Ascending aorta (tissue), 2 donors: ENCODE results near the gene NPTXR. TPM values are rescaled to one million over a fixed set of nuclear protein-coding genes. Genes with fewer than 3 reads are reported as not detected.
A peak's percentile ranks its signal among the peaks of the same experiment; 100 is the strongest.

Experiments used
- DNase-seq, 2 donors: peaks; one replicate each; pipeline ENCODE4 v3.0.0-alpha.2; 2019; ENCODE audit warnings: low spot score in 2 of 2
- H3K27ac ChIP-seq, 2 donors: fragments of 200-600 bp; sonication (generic); one replicate each; pipeline ENCODE4 v1.5.1; 2016 to 2017; ENCODE audit warnings: mild to moderate bottlenecking in 1 of 2
- H3K27me3 ChIP-seq: fragments of 200-600 bp; sonication (generic); one replicate; pipeline ENCODE4 v1.5.1; 2017
- H3K36me3 ChIP-seq, 2 donors: fragments of 200-600 bp; sonication (generic); one replicate each; pipeline ENCODE4 v1.5.1; 2016
- H3K4me1 ChIP-seq, 2 donors: fragments of 200-600 bp; sonication (generic); one replicate each; pipeline ENCODE4 v1.5.1; 2016 to 2017; ENCODE audit warnings: mild to moderate bottlenecking in 1 of 2
- H3K4me3 ChIP-seq, 2 donors: fragments of 200-600 bp; sonication (generic); one replicate each; pipeline ENCODE4 v1.5.1; 2016 to 2017; ENCODE audit warnings: mild to moderate bottlenecking in 1 of 2
- H3K9me3 ChIP-seq, 2 donors: fragments of 200-600 bp; sonication (generic); one replicate each; pipeline ENCODE4 v1.5.1; 2016
- intact Hi-C: fragments of 100-400 bp; cut with DNase I; formaldehyde crosslinking; loops from one replicate; pipeline ENCODE4 v1.15.1; 2023
- total RNA-seq: library from RNA; depleted of rRNA; stranded (reverse); fragments of >200 nt; gene quantifications from one replicate; pipeline ENCODE4 v1.1.0, GENCODE V29; 2016
- TF ChIP-seq, protein P1 (sequence below), 3 experiments: fragments of 200-600 bp in 2 of 3; fragments of 450-650 bp in 1 of 3; sonication (generic) in 2 of 3; IDR thresholded peaks; one replicate each; pipeline ENCODE4 v1.5.1; 2016 to 2019; ENCODE audit warnings: antibody characterized with exemption in 3 of 3, mild to moderate bottlenecking in 1 of 3, moderate library complexity in 1 of 3

Gene NPTXR
- total RNA-seq, 1 donor from 2014 or later = 46.3 TPM

DNA sequence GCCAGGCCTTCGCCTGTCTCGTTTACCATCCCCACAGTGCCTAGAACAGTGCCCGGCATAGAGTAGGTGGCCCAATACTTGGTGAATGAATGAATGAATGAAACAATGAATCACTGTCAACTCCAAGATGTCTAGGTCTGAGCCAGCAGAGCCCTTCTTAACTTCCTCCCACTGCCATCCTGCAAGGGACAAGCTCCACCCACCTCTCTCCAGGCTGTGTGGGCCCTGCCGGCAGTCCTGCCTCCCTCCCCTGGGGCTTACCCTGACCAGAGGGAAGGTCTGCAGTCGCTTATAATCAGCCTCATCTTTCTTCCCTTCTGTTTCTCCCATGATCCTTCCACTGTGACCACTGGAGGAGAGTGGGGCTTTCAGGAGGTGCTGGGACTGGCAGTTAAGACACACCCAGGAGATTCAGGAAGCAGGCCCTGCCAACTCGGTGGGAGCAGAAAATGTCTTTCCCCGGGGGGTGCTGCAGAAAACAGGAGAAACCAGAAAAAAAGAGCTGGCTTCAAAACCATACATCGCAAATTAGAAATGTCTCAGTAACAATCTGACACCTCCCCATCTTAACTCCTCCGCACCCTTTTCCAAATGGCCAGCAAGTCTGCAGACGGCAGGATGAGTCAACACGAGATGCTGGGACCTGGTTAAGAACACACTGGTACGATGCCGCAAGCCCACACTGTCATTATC is 61.3 kb downstream of the NPTXR start:
- Histone ChIP-seq H3K4me3 (no peak overlapping the region), H3K27me3 (no peaks in the 10 kb centered on the region), H3K9me3 (no peaks in the 10 kb centered on the region), H3K27ac (peak overlapping the region; percentile 34 to 41), H3K36me3 (peaks cover 11 to 16% of the 10 kb centered on the region in 2 donors), H3K4me1 (peaks cover 0 to 25% of the 10 kb centered on the region in 2 donors)
- DNase-seq = no peak
- TF ChIP-seq, protein P1, sequence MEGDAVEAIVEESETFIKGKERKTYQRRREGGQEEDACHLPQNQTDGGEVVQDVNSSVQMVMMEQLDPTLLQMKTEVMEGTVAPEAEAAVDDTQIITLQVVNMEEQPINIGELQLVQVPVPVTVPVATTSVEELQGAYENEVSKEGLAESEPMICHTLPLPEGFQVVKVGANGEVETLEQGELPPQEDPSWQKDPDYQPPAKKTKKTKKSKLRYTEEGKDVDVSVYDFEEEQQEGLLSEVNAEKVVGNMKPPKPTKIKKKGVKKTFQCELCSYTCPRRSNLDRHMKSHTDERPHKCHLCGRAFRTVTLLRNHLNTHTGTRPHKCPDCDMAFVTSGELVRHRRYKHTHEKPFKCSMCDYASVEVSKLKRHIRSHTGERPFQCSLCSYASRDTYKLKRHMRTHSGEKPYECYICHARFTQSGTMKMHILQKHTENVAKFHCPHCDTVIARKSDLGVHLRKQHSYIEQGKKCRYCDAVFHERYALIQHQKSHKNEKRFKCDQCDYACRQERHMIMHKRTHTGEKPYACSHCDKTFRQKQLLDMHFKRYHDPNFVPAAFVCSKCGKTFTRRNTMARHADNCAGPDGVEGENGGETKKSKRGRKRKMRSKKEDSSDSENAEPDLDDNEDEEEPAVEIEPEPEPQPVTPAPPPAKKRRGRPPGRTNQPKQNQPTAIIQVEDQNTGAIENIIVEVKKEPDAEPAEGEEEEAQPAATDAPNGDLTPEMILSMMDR (IDR thresholded peaks at IDR 0.05) = no peak
- intact Hi-C loops = loop anchor here (10.0 kb wide), 2 partner anchors 472 to 532 kb away; partner anchors contain the start of gene RPL3

DNA sequence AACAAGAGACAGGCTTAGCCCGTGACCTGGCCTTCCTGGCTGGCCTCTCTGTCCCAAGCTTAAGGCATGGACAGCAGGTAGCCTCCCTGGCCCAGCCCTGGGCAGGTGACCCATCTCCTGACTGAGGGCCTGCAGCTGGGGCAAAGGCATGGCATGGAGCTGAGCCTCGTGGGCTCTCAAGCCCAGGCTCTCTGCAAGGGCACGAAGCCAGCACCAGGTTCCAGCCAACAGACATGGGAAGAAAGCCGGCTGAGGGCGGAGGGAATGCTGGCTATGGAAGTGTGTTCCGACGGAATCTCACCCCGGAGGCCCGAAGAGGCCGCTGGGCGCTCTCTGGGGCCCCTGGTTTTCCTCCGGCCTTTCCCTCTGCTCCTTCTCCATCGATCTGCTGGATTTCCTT is 62.8 kb downstream of the NPTXR start:
- intact Hi-C loops = loop anchor here (10.0 kb wide), 2 partner anchors 474 to 534 kb away; partner anchors contain the start of gene RPL3
- Histone ChIP-seq H3K27me3 (no peaks in the 10 kb centered on the region), H3K4me3 (no peak overlapping the region), H3K4me1 (peaks cover 0 to 12% of the 10 kb centered on the region in 2 donors), H3K9me3 (no peaks in the 10 kb centered on the region), H3K36me3 (peaks cover 11 to 16% of the 10 kb centered on the region in 2 donors), H3K27ac (no peak overlapping the region)
- TF ChIP-seq, protein P1 (IDR thresholded peaks at IDR 0.05) = no peak
- DNase-seq = no peak

DNA sequence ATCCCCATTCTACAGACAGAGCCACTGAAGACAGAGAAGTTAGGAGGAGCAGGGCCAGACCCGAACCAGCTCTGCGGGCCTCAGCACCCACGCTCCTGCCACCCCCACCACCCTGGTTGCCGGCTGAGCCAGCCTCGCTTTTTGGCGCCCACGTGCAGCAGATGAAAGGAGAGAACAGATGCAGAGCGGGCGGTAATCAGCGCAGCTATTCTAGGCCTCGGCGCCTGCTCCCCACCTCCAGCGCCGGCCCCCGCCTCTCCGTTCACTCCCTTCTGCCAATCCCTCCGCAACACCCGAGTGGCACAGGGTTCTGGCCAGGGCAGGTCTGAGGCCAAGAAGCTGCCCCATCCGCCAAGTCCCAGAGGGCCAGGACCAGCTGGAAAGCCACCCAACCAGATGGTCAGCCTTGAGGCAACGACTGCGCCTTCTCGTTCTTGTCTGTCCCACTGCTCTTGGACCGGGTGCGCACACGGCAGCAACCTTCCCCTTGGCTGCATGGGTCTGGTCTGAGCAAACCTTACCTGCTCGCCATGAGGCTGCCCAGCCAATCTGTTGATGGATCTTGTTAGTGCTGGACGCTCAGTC is 66.6 kb downstream of the NPTXR start:
- H3K9me3 ChIP-seq = no peaks in the 10 kb centered on the region
- H3K36me3 ChIP-seq = peaks cover 11 to 16% of the 10 kb centered on the region in 2 donors
- H3K4me1 ChIP-seq = no peaks in the 10 kb centered on the region
- intact Hi-C loops = no loop called here
- H3K4me3 ChIP-seq = no peak overlapping the region
- H3K27ac ChIP-seq = no peak overlapping the region
- DNase-seq = no peak
- no peaks in the 10 kb centered on the region for H3K27me3 ChIP-seq
- TF ChIP-seq, protein P1 (IDR thresholded peaks at IDR 0.05) = no peak

DNA sequence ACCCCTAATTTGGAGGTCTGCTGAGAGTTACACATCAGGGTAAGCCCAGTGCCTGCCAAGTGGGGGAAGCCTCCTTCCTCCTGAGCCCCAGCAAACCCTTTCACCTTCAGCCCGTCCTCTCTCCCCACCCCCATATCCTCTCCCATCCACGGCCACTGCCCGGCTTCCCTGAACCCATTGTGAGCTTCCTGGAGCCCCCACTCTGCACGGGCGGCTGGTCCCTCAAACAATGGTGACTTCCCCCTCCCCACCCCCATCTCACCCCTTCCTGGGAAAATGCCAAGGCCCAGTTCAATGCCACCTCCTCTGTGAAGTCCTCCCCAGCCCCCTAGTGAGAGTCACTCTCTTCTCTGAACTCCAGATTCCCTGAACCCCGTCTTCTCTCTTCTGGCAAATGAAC is 67.7 kb downstream of the NPTXR start:
- Histone ChIP-seq H3K4me3 (no peak overlapping the region), H3K36me3 (peaks cover 11 to 16% of the 10 kb centered on the region in 2 donors), H3K4me1 (no peaks in the 10 kb centered on the region), H3K9me3 (no peaks in the 10 kb centered on the region), H3K27me3 (no peaks in the 10 kb centered on the region), H3K27ac (no peak overlapping the region)
- TF ChIP-seq, protein P1 (IDR thresholded peaks at IDR 0.05) = no peak
- intact Hi-C loops = no loop called here
- DNase-seq = no peak

DNA sequence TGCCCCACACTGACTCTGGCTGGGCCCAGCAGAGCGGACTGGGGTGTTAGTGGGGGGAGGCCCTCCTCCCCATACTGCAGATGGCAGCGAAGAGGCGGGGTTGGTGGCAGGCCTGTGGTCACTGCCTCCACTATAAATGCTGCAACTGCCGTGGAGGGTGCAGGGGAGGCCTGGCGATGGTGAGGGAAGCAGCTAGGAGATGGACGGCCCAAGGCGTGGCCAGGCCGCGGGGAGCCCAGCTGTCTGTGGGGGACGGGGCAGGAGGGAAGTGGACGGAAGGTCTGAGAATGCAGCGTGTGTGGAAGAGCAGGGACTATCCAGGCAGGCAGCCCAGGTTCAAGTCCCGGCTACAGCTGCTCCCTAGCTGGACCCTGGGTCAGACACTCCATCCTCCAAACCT is 68.2 kb downstream of the NPTXR start:
- H3K9me3 ChIP-seq = no peaks in the 10 kb centered on the region
- no peak for DNase-seq
- intact Hi-C loops = no loop called here

More for the DNA sequence above, 68.2 kb downstream of the NPTXR start:
- Histone ChIP-seq H3K27ac (no peak overlapping the region), H3K27me3 (no peaks in the 10 kb centered on the region), H3K36me3 (peaks cover 11 to 16% of the 10 kb centered on the region in 2 donors), H3K4me3 (no peak overlapping the region), H3K4me1 (no peaks in the 10 kb centered on the region)
- TF ChIP-seq, protein P1 (IDR thresholded peaks at IDR 0.05) = no peak
